Stimulated activated CD8-positive, alpha-beta memory T cell treated with anti-CD3 and anti-CD28 coated beads, Interleukin-7, amount 100 ng/mL, for 24 hours (primary cell): Measurements from ENCODE around the gene LYVE1.
"Not testable (repeated sequence)": the region's sequence is repeated elsewhere in the genome, so short reads cannot be mapped to it uniquely, and the experiment has no call there.

Experiments used
- DNase-seq: peaks from one replicate; pipeline ENCODE4 v3.0.0-alpha.2; 2020; ENCODE audit warnings: low read depth

LYVE1 gene

GRCh38 chr11:10568486-10568941 is at the start of gene LYVE1:
LYVE1 (minus strand) TSS chr11:10568665; CDS start chr11:10568532, 133 bp downstream.
- DNase-seq = no peak

GRCh38 chr11:10617551-10617950 is 49.1 kb upstream of the LYVE1 start:
- no peak for DNase-seq

GRCh38 chr11:10611979-10612862 is 43.8 kb upstream of the LYVE1 start:
- no peak for DNase-seq

- DNase-seq = no peak
Measured at GRCh38 chr11:10609636-10610035, 41.2 kb upstream of the LYVE1 start.

- DNase-seq = no peak
Measured at GRCh38 chr11:10608584-10608983, 40.1 kb upstream of the LYVE1 start.

GRCh38 chr11:10607462-10608132 is 39.1 kb upstream of the LYVE1 start:
- DNase-seq = no peak

- DNase-seq = no peak
Measured at GRCh38 chr11:10606536-10607208, 38.2 kb upstream of the LYVE1 start.

- no peak for DNase-seq
Measured at GRCh38 chr11:10605941-10606381, 37.5 kb upstream of the LYVE1 start.

- no peak for DNase-seq
Measured at GRCh38 chr11:10604798-10605197, 36.3 kb upstream of the LYVE1 start.

GRCh38 chr11:10604340-10604748 is 35.9 kb upstream of the LYVE1 start:
- DNase-seq = no peak

- no peak for DNase-seq
Measured at GRCh38 chr11:10603721-10604297, 35.3 kb upstream of the LYVE1 start.

- DNase-seq = no peak
Measured at GRCh38 chr11:10602945-10603344, 34.5 kb upstream of the LYVE1 start.

- DNase-seq = no peak
Measured at GRCh38 chr11:10602366-10602765, 33.9 kb upstream of the LYVE1 start.

GRCh38 chr11:10601837-10602236 is 33.4 kb upstream of the LYVE1 start:
- DNase-seq = no peak

- no peak for DNase-seq
Measured at GRCh38 chr11:10600570-10601248, 32.2 kb upstream of the LYVE1 start.

GRCh38 chr11:10599388-10600175 is 31.1 kb upstream of the LYVE1 start:
- no peak for DNase-seq

GRCh38 chr11:10598816-10599215 is 30.4 kb upstream of the LYVE1 start:
- no peak for DNase-seq

GRCh38 chr11:10597877-10598351 is 29.4 kb upstream of the LYVE1 start:
- DNase-seq = no peak

- DNase-seq = not testable (repeated sequence)
Measured at GRCh38 chr11:10595840-10596239, 27.4 kb upstream of the LYVE1 start.

GRCh38 chr11:10594407-10594806 is 25.9 kb upstream of the LYVE1 start:
- no peak for DNase-seq

GRCh38 chr11:10592331-10592730 is 23.9 kb upstream of the LYVE1 start:
- no peak for DNase-seq
